LoVo (cell line): ENCODE measurements around the gene MUC3A.
A peak's percentile ranks its signal among the peaks of the same experiment; 100 is the strongest.
"Not testable (repeated sequence)": the region's sequence is repeated elsewhere in the genome, so short reads cannot be mapped to it uniquely, and the experiment has no call there.

ENCODE experiments used
- DNase-seq: peaks from one replicate; pipeline ENCODE4 v3.0.0-alpha.2; 2016; ENCODE audit warnings: low spot score

MUC3A gene

DNA sequence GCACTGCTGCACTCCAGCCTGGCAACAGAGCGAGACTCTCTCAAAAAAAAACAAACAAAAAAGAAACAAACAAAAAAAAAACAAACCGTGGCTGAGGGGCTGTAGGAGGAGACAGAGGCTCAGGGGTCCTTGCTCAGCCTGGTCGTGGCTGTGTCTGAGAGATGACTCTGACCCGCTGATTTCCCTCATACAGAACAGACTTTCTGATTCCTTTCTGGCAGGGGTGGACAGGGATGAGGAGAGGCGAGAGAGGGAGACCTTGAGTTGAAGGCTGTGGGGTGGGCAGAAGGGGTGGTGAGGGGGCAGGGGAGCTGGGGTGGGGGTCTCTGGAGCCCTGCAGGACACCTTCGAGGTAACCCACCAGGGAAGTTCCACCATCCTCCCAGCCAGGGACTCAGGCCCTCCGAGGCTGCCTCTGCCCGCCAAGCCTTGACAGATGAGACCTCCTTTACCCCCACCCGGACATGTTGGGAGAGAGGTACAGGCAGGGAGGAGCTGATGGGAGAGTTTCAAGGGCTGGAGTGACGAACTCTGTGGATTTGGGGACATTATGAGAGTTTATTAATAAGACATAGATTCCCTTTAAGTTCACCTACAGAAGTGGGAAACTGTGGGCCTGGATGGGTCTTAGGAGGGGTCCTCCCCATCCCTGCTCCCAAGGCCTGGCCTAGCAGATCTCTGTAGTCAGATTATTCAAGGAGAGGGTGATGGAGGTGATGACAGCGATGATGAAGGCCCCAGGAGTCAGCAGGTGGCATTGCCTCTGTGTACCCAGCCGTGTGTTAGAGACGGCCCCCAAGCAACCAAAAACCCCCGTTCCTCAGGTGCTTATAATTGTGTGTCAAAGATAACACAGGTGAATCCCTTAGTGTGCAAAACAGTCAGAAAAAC, 22.0 kb downstream of the MUC3A start:
- DNase-seq: no peak

DNA sequence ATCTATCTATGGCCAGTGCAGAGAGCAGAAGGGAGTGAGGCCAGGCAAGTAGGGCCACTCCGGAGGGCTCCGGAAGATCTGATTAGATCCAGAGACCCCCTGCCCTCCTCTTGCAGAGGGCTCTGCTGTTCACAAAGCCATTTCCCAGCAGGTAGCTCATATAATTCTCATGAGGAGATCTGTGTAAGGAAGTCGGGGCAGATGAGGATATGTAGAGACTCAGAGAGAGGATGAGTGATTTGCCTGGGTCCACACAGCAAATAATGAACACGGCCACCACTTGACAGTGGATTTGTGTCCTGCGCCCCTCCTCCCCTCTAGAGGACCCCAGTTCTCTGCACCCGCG, 22.6 kb downstream of the MUC3A start:
- DNase-seq: no peak

- DNase-seq: no peak
Measured at GRCh38 chr7:100974021-100974420, 24.7 kb downstream of the MUC3A start.

DNA sequence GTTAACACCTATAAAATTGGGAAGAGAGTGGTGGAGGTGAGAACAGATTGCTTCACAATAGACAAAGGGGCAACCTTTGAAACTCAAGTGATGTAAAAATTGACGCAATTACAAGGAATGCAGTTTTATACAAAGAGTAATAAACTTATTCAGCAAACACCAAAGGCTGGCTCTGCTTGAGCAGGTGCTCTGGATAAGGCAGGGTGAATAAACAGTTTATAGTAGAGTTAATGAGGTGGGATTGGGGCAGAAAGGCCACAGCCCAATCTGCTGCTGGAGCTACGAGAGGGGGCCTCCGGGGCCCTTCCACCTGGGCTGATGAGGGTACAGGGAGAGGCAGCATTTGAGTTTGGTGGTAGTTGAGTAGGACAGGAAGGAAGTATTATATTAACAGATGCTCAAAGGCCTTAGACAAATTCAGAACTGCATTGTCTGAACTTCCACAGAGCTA, 26.1 kb downstream of the MUC3A start:
- no peak for DNase-seq

GRCh38 chr7:100978300-100978699, 29.0 kb downstream of the MUC3A start:
- no peak for DNase-seq

- peak; percentile 84 for DNase-seq
Measured at GRCh38 chr7:100983451-100984187, 34.3 kb downstream of the MUC3A start.

- DNase-seq: not testable (repeated sequence)
Measured at GRCh38 chr7:100984241-100984918, 35.0 kb downstream of the MUC3A start.

GRCh38 chr7:100985033-100985797, 35.9 kb downstream of the MUC3A start:
- not testable (repeated sequence) for DNase-seq

GRCh38 chr7:100991631-100992030, 42.3 kb downstream of the MUC3A start:
- no peak for DNase-seq

- not testable (repeated sequence) for DNase-seq
Measured at GRCh38 chr7:100992280-100992679, 42.9 kb downstream of the MUC3A start.

- not testable (repeated sequence) for DNase-seq
Measured at GRCh38 chr7:100994671-100995070, 45.3 kb downstream of the MUC3A start.

DNA sequence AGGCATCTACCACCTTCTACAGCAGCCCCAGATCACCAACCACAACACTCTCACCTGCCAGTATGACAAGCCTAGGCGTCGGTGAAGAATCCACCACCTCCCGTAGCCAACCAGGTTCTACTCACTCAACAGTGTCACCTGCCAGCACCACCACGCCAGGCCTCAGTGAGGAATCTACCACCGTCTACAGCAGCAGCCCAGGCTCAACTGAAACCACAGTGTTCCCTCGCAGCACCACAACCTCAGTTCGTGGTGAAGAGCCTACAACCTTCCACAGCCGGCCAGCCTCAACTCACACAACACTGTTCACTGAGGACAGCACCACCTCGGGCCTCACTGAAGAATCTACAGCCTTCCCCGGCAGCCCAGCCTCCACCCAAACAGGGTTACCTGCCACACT, 49.2 kb downstream of the MUC3A start:
- DNase-seq: not testable (repeated sequence)

DNA sequence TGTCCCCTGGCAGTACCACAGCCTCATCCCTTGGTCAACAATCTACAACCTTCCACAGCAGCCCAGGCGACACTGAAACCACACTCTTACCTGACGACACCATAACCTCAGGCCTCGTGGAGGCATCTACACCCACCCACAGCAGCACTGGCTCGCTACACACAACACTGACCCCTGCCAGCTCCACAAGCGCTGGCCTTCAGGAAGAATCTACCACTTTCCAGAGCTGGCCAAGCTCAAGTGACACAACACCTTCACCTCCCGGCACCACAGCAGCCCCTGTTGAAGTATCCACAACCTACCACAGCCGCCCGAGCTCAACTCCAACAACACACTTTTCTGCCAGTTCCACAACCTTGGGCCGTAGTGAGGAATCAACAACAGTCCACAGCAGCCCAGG, 50.0 kb downstream of the MUC3A start:
- DNase-seq: not testable (repeated sequence)

DNA sequence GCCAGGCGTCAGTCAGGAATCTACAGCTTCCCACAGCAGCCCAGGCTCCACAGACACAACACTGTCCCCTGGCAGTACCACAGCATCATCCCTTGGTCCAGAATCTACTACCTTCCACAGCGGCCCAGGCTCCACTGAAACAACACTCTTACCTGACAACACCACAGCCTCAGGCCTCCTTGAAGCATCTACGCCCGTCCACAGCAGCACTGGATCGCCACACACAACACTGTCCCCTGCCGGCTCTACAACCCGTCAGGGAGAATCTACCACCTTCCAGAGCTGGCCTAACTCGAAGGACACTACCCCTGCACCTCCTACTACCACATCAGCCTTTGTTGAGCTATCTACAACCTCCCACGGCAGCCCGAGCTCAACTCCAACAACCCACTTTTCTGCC, 50.7 kb downstream of the MUC3A start:
- DNase-seq: not testable (repeated sequence)

DNA sequence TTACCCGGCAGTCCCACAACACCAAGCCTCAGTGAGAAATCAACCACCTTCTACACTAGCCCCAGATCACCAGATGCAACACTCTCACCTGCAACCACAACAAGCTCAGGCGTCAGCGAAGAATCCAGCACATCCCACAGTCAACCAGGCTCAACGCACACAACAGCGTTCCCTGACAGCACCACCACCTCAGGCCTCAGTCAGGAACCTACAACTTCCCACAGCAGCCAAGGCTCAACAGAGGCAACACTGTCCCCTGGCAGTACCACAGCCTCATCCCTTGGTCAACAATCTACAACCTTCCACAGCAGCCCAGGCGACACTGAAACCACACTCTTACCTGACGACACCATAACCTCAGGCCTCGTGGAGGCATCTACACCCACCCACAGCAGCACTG, 53.0 kb downstream of the MUC3A start:
- DNase-seq: not testable (repeated sequence)

GRCh38 chr7:101007361-101007760, 58.0 kb downstream of the MUC3A start:
- DNase-seq: not testable (repeated sequence)

GRCh38 chr7:101009629-101010028, 60.3 kb downstream of the MUC3A start:
- DNase-seq: no peak

DNA sequence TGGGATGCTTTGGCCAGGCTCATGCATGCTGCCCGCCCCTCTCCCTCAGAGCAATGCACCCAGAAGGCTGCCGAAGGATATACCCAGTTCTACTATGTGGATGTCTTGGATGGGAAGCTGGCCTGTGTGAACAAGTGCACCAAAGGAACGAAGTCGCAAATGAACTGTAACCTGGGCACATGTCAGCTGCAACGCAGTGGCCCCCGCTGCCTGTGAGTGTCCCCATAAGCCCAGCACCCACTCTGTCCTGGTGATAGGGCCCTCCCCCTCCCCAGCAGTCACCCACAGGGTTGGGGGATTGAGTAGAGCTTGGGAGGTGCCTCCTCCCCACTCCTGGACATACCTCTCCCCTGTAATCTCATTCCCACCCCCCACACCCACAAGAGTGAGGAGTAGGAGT, 63.6 kb downstream of the MUC3A start:
- no peak for DNase-seq

DNA sequence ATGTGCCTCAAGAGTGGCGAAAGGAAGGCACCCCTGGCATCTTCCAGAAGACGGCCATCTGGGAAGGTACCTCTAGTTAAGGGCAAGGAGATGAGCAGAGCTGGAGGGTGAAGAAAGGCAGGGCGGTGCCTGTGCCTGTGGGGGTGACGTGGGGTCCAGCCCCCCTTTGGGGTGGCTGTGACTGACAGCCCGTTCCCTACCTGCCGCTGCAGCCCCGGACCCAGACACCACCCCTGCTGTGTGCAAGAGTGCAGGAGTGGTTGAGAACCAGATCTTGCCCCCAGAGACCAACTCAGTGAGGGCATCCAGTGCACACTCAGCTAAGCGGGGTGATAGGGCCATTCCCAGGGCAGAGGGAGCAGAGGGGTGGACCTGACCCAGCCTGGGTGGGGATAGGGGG, 66.3 kb downstream of the MUC3A start:
- no peak for DNase-seq

DNA sequence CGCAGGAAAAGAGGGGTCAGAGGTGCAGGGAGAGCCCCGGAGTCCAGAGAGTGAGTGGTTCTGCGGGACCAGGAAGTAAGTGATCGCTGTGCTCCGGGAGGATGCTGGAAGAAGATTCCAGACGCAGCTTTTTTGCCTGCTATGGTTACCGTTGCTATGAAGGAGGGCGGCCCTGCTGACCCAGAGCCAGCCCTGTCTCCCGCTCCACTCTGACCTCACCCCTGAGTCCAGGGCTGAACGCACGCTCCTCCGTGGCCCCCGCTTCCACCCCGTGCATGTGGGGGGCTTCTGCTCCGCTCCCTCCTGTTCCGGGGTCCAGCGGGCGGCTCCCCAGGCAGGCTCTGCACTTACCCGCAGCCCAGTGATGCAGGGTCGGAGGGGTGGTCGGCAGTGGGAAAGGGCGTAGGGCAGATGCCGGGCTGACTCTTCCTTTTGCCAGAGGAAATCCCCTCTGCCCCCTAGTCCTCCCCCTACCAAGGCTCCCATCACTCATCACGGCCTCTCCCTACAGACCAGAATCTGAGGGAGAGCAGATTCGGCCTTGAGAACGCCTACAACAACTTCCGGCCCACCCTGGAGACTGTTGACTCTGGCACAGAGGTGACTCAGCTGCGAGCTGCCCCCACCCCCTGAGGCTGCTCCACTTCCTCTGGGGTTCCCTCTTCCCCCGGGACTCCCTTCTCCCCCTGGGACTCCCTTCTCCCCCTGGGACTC, 67.9 kb downstream of the MUC3A start:
- DNase-seq: peak; percentile 80
